GM12875 (cell line): Measurements from ENCODE around the gene PDE6B.

ENCODE experiments used
- H3K4me3 ChIP-seq: one replicate; pipeline ENCODE4 v1.5.1; 2011; ENCODE audit warnings: low read depth, low read length, control low read depth
- CTCF ChIP-seq: IDR thresholded peaks from 2 replicates; pipeline ENCODE4 v1.5.1; 2011; ENCODE audit warnings: low read depth, mild to moderate bottlenecking, control low read depth, inconsistent platforms, low read length, moderate library complexity, borderline replicate concordance; ENCODE audit not compliant: insufficient read depth

Gene PDE6B

DNA sequence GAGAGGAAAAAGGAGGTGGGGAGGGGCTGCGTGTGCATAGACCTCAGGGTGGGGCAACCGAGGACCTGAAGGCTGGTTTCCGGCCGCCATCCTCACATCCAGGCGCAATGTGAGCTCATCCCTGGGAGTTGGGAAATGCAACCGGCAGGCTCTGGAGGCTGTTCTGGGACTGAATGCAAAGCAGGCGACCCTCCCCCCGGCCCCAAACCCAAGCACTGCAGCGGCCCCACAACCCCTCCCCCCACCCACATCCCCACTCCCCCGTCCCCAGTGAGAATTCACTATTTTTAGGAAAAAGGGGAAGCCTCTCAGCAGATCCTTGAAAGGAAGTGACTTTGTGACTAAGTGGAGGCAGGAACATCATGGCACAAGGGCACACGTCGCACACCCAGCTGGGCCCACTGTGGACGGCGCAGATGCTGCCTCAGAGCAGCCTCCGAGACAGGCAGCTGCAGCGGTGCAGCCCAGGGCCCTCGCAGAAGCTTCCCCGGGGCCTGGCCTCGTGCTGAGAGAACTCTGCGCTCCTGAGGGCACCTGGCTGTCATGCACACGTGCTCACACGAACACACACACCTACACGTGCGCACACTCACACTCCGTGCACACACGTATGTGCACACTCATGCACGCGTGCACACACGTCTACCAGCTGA lies 1.3 kb upstream of the PDE6B start:
- TF ChIP-seq CTCF = no peak
- no peak overlapping the region for H3K4me3 ChIP-seq

DNA sequence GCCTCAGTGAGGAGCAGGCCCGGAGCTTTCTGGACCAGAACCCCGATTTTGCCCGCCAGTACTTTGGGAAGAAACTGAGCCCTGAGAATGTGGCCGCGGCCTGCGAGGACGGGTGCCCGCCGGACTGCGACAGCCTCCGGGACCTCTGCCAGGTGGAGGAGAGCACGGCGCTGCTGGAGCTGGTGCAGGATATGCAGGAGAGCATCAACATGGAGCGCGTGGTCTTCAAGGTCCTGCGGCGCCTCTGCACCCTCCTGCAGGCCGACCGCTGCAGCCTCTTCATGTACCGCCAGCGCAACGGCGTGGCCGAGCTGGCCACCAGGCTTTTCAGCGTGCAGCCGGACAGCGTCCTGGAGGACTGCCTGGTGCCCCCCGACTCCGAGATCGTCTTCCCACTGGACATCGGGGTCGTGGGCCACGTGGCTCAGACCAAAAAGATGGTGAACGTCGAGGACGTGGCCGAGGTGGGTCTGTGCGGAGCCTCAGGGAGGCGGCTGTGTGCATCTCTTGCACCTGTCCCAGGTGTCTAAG lies 323 bp downstream of the PDE6B start:
- TF ChIP-seq CTCF = no peak
- no peak overlapping the region for H3K4me3 ChIP-seq

GRCh38 chr4:626201-627091 lies 1.1 kb downstream of the PDE6B start:
- H3K4me3 ChIP-seq = no peak overlapping the region
- TF ChIP-seq CTCF = no peak

DNA sequence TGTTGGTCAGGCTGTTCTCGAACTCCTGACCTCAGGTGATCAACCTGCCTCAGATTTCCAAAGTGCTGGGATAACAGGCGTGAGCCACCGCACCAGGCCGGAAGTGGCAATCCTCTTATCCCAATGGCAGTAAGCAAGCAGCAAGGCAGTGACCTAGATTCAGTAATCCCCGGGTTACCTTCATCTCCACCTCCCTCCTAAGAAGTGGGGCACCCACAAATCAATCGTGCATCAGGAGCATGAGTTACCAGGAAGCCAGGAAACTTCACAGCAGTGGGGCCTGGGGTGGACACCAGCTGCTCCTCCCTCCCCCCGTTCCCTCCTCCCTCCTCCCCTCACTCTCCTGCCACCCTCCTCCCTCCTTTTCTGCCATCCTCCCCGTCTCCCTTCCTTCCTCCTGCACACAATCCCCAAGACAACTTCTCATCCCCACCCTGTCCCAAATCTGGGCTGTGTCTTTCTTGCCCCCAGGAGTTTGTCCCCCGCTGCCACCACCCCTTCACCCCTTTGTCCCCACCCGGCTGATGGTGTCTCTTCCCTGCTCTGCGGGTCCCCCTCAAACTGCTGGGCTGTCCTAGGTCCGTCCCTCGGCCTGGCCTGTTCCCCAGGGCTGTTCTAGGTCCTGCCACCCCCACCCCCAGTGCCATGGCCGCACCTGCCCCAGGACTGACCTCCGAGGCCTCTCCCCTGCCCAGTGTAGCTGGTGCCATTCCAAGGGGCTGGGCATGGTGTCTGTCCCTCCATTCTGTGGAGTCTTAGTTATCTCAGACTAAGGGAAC lies 2.2 kb downstream of the PDE6B start:
- no peak for TF ChIP-seq CTCF
- no peak overlapping the region for H3K4me3 ChIP-seq

- no peak for TF ChIP-seq CTCF
- H3K4me3 ChIP-seq = no peak overlapping the region
Observed at GRCh38 chr4:628311-628741, 3.0 kb downstream of the PDE6B start.

- no peak overlapping the region for H3K4me3 ChIP-seq
- no peak for TF ChIP-seq CTCF
Observed at GRCh38 chr4:628821-629635, 3.7 kb downstream of the PDE6B start.
